A204.1 (cell line): ENCODE results near the gene L3MBTL1.

Source experiments
- FAIRE-seq: peaks from 2 replicates; lab custom pipeline; 2012; peaks lifted over from hg19 to GRCh38; lab: Jason Lieb, UNC

Gene L3MBTL1

DNA sequence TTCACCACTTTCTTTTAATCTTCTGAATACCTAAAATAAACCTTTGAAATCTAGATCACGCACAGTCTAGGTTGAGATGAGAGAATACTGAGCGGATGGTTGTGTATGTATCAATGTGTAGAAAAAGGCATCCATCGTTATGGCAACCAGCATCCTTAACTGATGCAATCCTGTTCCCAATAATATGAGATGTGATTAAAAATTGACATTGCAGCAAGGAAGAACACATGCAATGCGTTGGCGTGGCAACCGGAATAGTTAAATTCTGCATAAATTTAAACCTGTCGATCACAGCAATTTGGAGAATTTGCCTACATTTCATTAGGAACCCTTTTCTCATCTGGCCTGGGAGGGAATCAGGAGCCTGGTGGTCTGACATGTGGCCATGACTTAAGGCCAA is 1.3 kb upstream of the L3MBTL1 start:
- FAIRE-seq: no peak

DNA sequence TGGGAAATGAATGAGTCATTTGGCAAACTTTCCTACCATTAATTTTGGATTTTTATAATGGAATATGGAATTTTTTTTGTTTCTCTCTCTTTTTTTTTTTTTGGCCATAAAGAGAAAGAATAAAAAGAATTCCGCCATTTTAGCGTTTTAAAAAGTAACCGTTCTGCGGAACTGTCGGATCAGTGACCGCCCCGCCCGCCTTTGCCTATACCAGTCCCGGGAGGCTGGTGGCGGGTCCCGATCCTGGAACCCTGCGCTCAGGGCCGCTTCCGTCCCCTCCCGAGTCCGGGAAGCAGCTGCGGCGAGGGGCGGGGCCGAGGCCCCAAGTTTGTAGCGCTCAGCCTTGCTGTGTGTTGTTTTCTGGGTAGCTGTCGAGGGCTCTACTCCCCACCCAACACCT is 609 bp downstream of the L3MBTL1 start:
- FAIRE-seq: no peak

DNA sequence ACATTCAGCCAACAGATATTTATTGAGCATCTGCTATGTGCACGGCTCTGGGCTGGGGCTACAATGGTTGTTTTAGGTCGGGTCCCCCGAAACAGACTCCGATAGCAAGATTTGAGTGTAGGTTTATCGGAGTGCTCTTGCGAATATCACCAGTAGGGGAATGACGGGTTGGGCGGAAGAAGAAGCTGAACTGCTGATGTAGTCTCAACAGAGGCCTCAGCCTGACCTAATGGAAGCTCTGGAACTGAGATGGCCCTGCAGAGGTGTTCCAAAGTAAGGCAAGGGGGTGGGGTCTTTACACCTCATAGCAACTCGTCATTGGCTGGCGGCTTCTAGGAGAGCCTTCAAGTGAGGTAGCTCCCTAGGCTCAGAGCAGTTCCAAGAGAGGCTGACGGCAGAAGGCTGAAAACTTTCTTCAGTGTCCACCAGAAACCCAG is 1.1 kb downstream of the L3MBTL1 start:
- no peak for FAIRE-seq

DNA sequence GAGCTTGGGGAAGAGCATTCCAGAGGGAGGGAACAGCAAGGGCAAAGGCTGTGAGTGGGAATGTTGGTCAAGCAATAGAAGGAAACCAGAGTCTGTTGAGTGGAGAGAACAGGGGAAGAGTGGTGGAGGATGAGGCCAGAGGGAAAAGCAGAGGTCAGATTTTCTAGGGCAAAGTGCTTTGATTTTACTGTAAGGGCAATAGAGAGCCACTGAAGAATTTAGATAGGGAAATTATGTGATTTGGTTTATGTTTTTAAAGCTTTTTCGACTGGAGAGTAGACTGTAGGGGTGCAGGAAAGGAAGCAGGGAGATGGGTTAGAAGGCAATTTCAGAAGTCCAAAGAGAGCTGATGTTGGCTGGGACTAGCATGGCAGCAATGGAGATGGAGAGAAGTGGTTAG is 4.4 kb downstream of the L3MBTL1 start:
- no peak for FAIRE-seq

DNA sequence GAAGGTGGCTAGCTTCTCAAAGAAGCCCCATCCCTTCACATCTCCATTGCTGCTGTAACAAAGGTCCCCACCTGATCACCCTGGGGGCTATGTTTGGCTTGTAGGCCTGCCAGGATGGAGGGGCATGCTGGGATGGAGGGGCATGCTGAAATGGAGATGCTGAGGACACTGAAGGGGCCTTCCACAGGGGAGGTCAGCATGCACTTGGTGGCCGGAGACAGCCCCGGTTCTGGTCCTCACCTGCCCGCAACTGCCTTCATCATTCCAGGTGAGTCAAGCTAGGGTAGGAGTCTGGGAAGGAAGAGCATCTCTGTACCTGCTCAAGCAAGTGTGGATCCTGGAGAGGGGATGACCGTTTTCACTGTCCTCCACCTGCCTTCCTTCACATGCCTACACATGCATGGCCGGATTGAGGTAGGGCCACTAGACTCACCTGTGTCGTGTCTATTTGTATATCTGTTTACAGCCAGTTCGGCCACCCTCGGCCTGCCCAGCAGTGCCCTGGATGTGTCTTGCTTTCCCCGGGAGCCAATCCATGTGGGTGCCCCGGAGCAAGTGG is 6.0 kb downstream of the L3MBTL1 start:
- FAIRE-seq: no peak

DNA sequence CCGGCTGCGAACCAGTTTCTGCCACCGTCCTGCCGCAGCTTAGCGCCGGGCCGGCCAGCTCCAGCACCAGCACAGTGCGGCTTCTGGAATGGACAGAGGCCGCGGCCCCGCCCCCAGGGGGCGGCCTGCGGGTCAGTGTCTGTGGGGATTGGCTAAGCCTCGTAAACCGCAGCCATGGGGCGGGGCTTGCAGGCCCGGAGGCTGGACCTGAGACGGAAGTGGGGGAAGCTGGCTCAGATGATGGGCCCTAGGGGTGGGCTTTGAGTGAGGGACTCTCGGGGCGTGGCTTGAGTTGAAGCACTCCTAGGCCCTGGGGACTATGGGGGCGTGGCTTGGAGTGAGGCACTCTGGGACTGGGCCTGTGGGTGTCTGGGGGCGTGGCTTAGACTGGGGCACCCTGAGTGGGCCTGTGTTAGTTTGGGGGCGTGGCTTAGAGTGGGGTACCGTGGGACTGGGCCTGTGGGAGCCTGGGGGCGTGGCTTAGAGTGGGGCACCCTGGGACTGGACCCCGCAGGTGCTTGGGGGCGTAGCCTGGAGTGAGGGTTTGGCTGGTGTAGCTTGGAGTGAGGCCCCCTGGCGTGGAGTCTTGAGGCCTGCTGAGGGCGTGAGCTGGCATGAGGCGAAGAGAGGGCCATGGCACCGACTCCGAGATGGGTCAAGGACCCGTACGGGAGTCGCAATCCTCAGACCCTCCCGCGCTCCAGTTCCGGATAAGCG is 6.6 kb downstream of the L3MBTL1 start:
- no peak for FAIRE-seq

DNA sequence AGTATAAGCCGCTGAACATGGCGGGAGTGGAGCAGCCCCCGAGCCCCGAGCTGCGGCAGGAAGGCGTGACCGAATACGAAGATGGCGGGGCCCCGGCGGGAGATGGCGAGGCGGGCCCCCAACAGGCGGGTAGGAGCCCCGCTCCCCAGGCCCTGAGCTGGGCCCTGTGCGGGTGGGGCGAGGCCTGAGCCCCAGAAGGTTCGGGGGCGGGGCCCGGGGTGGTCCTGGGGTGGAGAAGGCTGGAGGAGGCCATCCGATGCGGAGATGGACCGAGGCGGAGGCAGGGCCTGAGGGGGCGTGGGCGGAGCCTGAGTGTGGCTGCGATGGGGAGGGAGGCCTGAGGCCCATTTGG is 7.1 kb downstream of the L3MBTL1 start:
- FAIRE-seq: no peak

DNA sequence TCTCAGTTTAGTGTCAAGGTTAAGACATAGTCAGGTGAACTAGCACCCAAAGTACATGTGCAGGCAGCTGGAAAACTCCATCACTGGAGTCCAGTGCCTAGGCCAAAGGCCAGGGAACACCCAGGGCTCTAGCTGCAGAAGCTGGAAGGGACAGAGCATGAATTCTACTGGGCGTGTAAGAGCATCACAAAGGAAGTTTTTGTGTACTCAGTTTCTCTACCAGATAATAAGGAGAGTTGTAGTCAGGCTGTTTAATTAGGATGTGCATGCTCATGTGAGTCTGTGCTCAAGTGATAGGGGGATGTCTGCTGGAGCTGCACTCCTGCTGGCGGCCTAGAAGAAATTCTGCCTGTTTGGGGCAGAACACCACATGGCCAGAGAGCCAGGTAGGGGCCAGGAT is 8.1 kb downstream of the L3MBTL1 start:
- no peak for FAIRE-seq

DNA sequence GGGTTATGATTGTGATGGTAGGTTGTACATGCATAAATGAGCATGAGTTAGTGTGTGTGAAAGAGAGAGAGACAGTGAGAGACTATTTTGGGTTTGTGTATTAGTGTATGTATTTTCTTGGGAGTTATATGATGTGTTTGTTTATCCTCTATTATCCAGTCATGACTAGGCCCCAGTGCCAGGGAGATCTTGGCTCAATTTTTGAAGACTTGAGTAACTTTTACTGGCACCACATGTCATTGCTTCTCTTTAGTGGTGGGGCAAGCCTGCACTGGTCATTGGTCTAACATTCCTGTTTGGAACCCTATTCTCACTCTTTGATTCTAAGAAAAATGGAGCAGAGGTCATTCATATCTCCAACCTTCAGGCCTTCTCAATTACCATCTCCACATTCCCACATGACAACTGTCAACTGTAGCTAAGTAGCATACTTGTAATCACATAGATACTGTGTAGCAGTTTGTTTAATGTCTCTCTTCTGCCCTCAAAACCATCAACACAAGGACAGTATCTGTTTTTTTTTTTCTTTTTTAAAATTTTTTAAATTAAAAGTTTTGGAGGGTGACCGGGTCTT is 8.8 kb downstream of the L3MBTL1 start:
- FAIRE-seq: no peak

DNA sequence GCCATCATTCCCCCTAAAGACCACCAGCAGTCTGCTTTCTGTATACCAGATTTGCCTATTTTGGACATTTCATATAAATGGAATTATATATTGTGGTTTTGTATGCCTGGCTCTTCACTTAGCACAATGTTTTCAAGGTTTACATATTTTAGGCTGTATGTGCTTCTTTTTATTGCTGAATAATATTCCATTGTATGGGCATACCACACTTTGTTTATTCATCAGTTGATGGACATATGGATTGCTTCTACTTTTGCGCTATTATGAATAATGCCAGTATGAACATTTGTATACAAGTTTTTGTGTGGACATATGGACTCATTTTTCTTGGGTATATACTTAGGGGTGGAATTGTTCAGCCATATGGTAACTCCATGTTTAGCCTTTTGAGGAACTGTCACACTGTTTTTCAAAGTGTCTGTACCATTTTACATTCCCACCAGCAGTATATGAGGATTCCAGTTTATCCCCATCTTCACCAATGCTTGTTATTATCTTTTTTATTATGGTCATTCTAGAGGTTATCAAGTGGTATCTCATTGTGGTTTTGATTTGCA is 12.7 kb downstream of the L3MBTL1 start:
- FAIRE-seq: no peak

DNA sequence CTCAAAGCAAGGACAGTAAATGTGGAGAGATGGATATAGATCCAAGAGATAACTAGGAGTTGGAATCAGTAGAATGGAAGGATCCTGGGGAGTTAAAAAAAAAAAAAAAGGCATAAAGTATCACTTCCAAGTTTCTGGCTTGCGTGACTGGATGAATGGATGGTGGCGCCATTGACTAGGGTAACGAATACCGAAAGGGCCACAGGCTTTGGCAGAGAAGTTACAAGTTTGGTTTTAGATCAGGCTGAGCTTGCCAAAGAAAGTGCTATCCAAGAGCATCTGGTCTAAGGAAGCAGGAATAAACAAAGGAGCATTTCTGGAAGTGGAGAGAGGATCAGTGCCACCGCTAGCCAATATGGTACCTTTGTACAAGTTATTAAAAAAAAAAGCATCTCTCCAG is 17.5 kb downstream of the L3MBTL1 start:
- no peak for FAIRE-seq

DNA sequence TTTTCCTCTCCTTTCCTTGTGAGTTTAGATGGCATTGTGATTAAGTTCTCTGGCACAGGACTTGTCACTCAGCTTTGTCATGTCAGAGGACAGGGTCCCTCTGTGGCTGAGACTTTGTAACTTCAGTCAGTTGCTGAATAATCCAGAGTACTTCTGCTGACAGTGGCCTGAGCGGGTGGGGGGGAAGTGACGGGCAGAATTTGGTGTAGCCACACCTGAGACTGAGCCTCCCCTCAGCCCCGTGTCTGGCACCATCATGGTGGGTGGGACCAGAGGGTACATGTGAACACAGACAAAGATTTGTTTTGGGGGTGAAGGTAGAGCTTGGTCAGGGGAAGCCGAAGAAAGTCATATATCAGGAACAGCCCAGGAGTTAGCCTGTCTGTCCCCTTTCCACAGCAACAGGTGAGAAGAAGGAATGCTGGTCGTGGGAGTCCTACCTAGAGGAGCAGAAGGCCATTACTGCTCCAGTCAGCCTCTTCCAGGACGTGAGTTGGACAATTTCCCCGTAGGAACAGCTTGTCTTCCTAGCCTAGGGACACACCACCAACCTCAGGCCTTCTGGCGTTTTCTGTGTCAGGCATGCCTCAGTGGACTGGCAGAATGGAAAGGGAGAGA is 20.9 kb downstream of the L3MBTL1 start:
- no peak for FAIRE-seq

DNA sequence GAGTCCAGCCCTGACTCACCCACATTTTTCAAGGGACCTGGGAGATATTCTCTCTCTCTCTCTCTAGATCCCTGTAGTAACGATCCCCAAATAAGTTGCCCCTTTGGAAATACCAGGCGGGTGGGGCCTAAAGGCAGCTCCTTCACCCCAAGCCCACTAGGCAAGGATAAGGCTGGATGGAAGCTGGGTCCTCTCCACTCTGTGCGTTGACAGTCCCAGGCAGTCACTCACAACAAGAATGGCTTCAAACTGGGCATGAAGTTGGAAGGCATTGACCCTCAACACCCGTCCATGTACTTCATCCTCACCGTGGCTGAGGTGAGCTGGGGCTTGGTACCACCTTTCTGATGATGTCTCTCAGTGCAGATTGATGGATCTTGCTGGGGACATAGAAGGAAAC is 21.6 kb downstream of the L3MBTL1 start:
- no peak for FAIRE-seq

DNA sequence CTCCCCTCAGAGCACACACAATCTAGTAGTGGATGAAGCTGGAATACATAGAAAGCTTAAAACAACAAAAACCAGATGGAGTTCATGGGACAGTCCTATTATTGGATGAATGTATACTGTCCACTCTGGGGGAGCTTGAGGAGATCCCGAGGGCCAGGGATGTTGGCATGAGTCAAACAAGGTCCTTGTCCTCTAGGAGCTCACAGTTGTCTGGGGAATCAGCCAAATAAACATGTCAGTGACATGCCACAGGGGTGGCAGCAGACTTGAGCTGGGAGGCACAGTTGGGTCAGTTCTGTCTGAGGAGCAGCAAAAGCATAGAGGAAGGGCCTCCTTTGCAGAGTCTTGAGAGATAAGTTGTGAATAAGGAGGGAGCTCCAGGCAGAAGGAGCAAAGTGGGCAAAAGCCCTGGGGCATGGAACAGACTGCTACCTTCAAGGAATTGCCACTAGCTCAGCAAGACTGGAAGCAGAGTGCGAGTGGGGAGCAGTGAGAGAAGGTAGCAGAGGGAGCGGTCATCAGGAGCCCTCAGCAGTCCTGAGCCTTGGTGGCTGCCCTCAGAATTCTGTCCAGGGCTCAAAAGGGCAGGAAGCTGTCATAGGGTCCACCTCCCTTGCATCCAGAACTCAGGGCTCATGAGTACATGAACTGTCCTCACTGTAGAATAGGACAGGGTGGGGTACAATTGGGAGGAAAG is 22.1 kb downstream of the L3MBTL1 start:
- no peak for FAIRE-seq

DNA sequence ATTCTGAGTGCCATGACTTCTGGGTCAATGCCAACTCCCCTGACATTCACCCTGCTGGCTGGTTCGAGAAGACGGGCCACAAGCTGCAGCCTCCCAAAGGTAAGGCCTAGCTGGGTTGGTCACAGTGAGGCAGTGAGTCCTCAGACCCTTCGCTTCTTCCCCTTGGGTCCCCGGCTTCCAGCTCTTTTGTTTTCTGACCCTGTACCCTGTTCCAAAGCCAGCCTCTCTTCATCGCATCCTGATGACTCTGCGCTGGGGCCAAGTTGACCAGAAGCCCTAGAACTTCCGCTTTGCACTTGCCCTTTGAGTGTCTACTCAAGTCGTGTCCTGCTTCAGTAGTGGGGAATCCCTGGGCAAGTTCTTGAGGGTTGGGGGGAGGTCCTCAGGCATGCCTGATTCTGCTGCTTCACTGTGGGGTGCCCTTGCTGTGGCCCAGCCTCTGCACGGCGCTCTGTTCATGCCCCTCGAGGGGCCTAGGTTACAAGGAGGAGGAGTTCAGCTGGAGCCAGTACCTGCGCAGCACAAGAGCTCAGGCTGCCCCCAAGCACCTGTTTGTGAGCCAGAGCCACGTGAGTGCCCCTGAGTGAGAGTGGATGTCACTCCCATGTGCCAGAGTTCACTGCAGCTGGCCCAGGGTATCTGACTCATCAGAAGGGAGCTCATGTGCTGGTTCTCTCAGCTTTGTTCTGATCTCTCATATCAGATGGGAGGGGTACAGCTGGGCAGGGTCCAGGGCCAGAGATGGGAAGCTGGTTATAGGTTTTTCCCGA is 23.0 kb downstream of the L3MBTL1 start:
- no peak for FAIRE-seq

DNA sequence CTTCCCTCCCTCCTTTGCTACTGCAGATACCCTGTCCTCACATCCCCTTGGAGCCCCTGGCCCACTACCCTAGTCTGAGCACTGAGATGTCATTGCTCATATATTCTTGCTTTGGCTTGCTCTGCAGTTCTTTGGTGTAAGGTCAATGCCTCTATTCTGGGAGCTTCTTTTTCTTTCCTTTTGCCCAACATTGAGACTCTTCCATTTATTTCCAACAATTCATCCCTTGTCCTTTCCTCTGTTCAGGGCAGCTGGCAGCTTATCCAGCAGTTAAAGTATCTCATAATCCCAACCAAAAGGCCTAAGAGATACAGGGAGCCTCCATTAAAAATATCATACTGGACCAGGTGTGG is 23.6 kb downstream of the L3MBTL1 start:
- FAIRE-seq: no peak

DNA sequence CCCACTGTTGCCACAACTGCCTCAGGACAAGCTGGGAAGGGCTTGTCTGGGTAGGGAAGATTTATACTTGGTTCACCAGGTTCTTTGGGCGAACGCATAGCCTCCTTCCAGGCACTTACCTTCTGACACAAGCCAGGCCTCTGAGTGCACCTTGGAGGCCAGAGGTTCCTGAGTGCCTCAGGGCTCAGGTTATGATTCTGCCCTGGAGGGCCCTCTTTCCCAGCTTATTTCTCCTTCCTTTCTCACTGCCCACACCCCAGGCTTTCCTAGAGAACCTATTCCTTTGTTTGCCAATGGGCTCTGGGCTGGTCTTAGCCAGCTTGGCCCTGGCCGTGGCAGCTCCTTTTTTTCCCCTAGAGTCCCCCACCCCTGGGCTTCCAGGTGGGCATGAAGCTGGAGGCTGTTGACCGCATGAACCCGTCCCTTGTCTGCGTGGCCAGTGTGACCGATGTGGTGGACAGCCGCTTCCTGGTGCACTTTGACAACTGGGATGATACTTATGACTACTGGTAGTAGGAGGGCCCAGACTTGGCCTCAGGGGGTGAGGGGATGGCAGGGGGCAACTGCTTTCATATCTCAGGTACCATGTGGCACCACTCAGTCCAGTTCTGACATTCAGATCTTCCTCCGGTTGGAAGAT is 25.0 kb downstream of the L3MBTL1 start:
- no peak for FAIRE-seq

DNA sequence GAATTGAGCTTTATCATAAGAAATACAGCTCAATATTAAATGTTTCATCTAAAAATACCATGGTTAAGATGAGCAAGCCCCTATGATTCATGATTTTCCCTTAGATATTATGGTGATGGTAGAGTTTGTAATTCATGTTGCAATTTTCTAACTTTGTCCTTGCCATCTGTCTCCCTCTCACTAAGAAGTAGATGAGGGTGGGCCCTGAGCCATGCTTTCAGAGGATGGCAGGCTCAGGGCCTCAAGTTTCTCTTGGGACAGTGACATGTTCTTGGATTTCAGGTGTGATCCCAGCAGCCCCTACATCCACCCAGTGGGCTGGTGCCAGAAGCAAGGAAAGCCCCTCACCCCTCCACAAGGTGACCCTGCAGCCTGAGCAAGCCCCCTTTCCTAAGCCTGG is 25.6 kb downstream of the L3MBTL1 start:
- FAIRE-seq: no peak

DNA sequence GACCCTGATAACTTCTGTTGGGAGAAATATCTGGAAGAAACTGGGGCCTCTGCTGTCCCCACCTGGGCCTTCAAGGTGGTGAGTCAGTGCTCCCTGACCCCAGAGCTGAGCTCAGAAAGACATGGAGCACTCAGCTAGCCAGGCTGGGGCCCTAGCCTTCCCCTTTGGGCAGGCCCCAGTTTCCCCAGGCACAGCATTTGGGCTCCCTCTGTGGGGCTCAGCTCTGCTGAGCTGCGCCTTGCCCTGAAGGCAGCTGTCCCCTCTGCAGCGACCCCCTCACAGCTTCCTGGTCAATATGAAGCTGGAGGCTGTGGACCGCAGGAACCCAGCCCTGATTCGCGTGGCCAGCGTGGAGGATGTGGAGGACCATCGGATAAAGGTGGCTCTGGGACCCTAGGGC is 26.5 kb downstream of the L3MBTL1 start:
- no peak for FAIRE-seq

DNA sequence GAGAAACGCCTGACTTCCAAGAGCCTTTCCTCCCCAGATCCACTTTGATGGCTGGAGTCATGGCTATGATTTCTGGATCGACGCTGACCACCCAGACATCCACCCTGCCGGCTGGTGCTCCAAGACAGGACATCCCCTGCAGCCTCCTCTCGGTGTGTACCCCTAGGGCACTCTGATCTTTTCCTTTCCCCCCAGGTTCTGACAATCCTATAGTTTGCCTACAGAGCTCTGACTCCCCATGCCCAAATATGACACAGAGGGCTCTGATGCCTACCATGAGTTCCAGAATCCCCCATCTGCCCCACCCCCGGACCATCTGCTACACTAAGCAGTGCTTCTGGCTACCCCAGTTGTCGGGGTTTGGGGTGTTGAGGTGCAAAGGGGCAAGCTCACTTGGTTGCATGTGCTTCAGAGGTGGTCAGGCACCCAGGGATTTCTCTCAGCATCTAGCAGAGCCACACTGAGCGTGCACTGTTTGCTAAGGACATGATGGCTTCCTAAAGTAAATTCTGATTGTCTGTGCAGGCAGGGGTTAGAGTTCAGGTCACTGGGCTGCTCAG is 27.4 kb downstream of the L3MBTL1 start:
- no peak for FAIRE-seq

DNA sequence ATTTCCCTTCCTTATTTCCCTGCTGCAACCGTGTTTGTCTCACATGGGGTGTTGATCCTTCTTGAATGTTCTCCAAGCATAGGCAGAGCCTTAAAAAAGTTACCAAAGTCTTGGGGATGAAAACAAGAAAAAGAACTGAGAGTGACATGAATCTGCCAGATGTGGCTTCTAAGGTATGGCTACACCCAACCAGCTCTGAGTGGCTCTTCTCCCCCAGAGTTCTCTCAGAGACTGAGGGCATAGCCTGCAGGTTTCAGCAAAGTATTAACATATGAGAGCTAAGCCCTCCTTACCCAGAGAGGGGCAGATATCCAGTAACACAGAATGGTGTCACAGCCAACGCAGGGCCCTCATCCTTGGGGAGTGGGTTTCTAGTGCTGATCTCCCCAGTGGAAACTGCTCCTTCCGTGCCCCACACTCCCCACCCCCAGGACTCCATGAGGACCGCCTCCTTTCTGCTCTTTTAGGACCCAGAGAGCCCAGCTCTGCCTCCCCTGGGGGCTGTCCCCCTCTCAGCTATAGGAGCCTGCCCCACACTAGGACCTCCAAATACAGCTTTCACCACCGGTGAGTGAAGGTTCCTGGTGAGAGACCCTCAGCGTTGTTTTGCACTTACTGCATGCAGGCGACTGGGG is 28.0 kb downstream of the L3MBTL1 start:
- no peak for FAIRE-seq
